HG03439 (cell line): Measurements from ENCODE around the gene NDUFA13.

Source experiments
- ATAC-seq: cut with Tn5 transposase; IDR thresholded peaks from one replicate; pipeline ENCODE4 v1.9.1; 2021; ENCODE audit warnings: mild to moderate bottlenecking, moderate library complexity; ENCODE audit not compliant: unreplicated experiment

The NDUFA13 gene

GRCh38 chr19:19544954-19545591 lies 29.0 kb downstream of the NDUFA13 start:
- ATAC-seq: no peak

DNA sequence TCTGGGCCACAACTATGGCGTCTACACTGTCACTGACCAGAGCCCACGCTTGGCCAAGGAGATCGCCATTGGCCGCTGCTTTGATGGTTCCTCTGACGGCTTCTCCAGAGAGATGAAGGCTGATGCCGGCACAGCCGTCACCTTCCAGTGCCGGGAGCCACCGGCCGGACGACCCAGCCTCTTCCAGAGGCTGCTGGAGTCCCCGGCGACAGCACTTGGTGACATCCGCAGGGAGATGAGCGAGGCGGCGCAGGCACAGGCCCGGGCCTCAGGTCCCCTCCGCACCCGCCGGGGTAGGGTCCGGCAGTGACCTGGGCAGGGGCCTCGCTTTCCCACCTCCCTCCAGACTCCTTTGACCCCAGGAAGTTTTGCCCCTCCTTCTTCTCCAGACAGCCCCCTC lies 29.7 kb downstream of the NDUFA13 start:
- no peak for ATAC-seq

DNA sequence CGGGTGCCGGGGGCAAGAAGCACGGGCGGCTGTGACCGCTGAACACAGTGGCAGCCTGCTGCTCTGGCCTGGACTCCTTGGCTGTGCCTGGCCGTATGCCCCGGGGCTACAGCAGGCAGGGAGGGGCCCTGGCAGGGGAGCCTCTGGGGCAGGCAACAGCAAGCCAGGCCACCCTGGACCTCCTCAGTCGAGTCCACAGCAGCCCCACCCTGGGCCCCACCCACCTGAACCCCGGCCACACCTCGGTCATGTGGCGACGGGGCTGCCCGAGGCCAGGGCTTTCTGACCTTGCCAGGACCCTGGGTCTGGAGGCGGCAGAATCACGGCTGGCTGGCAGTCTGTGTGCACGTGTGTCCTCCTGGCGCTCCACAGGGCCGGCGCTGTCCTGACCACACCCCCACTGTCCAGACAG lies 30.7 kb downstream of the NDUFA13 start:
- no peak for ATAC-seq

- no peak for ATAC-seq
Observed at GRCh38 chr19:19547674-19548336, 31.8 kb downstream of the NDUFA13 start.

DNA sequence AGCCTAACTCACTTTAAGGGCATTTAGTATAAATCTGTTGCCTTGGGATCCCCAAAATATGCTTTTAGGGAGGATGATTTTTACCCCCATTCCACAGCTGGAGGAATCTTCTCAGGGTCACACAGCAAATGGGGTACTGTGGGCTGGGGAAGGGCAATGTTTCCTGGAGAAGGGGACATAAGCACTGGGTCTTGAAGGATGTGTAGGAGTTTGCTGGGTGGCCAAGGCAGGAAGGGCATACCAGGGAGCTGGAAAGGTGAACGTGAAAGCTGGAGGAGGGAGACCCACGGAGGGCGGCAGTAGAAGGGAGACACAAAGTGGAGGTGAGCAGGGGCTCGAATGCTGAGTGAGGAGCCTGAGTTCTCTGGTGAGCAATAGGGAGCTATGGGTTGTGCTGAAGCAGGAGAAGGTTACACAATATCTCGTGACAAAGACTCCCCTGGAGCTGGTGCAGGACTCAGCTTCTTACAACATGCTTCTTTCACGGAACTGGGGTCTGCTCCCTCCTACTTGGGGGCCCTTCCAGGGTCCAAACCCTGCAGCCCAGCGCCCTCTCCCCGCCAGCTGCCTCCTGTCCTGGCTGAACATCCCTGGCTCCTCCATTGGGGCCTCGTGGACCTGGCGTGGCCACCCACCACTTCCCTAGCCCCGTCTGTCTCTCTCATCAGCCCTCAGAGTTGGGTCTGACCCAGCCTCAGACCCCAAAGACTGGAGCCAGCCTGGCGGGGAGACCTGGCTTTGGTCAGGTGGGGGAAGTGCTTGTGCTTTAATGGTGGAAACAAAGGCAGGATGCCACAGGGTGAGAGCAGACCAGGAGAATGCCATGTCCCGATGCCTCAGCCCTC lies 33.1 kb downstream of the NDUFA13 start:
- no peak for ATAC-seq

DNA sequence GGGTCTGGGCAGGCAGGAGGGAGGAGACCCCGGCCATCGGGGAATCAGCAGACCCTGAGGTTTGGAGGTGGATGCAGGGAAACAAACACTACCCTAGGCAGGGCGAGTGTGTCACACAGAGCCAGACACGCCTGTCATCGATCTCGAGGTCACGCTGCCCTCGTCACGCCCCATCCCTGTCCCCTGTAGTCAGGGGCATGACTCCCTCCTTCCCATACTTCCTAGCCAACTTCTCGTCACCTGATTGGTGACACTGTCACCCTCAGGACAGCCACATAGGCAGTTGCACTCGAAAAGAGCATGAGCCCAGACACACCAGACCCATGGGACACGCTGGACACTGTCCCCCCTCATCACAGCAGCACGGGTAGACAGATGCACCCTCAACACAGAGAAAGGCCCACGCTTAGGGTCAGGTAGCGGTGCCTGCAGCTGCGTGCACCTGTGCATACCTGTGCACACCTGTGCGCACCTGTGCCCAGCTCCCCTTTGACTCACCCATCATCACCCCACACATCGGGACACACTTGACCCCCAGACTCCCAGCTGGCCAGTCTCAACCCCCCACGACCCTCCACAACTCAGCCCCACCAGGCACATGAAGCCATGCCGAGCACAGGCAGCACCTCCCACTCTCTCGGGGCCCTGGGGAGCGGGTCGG lies 33.9 kb downstream of the NDUFA13 start:
- no peak for ATAC-seq

GRCh38 chr19:19550485-19550929 lies 34.5 kb downstream of the NDUFA13 start:
- ATAC-seq: no peak

DNA sequence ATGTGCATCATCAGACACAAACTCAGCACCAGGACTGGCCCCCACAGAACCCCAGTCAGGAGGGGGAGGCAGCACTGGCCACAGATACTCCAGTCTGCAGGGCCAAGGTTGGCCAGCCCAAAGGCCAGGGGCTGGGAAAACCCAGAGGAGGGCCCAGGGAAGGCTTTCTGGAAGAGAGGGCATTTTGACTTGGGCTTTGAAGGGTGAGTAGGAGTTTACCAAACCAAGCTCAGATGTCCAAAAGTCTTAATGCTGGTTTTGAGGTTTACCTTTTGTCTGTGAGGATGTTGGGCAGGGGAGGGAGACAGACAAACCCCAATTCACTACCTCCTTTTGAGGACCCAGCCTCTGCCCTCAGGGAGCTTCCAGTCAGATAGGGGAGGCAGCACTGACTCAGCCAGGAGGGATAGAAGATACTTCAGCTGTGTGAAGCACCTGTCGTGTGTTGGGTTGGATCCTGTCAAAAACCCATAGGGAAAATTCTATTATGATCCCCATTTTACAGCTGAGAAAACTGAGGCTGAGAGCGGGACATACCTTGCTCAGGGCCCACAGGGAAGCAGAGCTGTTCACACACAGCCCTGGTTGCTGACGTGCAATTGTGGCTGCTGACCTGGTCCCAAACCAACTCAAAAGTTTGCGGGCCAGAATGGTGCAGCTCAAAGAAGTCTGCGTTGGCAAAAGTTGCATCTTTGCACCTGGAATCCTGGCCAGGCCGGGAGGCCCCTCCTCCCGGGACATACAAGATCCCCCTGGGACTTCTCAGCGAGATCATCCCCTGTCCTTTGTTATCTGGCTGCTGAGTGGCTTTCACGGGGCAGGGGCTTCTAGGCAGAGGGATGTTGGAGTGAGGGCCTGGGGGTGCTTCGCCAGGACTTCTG lies 35.2 kb downstream of the NDUFA13 start:
- ATAC-seq: no peak

- ATAC-seq: no peak
Observed at GRCh38 chr19:19551853-19552192, 35.8 kb downstream of the NDUFA13 start.

DNA sequence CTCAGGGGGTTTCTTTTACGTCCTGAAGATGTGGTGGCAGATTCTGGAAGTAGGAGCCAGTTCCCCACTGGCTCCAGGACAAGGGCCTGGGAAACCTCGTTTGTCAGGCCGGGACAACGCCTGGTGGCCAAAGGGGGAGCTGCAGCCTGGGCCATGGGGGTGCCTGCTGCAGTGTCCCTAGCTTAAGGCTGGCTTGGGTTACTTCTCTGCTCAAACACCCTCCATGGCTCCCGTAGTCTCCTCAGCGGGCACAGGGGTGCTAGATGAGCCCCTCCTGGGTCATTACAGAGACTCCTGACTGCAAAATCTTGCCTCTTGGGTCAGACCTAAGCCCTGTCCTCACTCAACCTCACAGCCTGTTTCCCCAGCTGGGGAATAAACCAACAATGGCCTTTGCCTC lies 36.8 kb downstream of the NDUFA13 start:
- ATAC-seq: no peak

- no peak for ATAC-seq
Observed at GRCh38 chr19:19553670-19554069, 37.6 kb downstream of the NDUFA13 start.

- no peak for ATAC-seq
Observed at GRCh38 chr19:19554074-19555023, 38.3 kb downstream of the NDUFA13 start.

DNA sequence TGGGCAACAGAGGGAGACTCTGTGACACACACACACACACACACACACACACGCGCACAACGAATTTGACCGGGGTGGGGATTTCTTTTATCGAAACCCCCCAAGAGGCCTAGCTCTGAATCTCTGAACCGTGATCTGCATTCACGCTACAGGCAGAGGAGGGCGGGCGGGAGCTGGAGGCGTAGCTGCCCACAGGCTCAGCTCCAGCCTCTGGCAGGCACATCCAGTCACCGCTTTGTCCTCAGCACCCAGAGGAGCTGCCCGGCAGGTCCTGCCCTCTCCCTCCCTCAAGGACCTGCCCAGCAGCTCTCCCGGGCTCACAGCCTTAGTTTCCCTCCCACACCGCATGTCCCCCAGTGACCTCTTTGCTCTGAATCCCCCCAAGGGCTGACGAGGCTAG lies 42.0 kb downstream of the NDUFA13 start:
- ATAC-seq: no peak

DNA sequence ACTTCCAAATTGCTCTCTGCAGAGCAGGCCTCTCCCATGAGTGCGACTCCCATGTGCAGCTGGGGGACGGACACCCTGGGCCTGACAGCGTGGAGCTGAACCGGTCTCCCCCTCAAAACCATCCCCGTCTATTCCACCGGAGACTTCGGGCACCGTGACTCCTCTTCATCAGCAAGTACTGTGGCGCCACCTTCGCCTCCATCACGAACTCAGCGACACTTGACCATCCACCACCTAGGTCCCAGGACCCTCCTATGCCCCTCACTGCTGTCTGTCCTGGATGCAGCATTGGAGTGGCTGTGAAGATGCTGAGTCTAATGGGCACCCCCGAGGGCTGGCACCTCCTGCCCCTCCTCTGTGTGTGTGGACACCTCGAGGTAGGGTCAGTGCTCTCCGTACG lies 42.6 kb downstream of the NDUFA13 start:
- ATAC-seq: no peak

GRCh38 chr19:19559931-19560330 lies 43.9 kb downstream of the NDUFA13 start:
- no peak for ATAC-seq

DNA sequence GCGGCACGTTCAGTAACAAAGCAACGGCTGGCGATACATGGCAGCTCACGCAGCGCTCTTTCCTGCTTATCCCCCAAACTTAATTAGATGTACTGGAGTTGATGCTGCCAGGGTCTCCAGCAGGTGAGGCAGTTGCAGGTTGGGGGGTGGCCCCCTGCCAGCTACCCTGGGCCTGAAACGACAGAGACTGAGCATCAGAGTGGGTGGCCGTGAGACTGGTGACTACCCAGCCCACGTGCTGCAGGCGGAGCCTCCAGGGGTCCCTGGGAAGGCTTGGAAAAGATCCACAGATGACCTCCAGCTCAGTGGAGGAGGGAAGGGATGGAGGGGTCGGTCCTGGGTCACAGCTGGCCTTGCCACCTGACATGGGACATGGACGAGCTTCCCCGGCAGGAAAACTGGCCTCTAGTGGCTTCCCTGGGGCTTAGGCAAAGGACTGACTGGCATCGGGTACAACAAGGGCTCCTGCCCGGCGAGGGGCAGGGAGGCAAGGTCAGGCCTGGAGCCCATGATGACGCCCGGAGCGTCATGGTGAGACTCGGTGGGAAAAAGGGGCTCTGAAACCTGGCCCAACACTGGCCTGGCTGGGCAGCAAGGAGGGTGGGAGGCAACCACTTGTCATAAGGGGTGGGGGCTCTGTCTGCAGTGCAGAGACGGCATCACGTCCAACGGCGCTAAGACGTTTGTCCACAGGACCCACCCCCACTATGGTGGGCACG lies 46.1 kb downstream of the NDUFA13 start:
- no peak for ATAC-seq

DNA sequence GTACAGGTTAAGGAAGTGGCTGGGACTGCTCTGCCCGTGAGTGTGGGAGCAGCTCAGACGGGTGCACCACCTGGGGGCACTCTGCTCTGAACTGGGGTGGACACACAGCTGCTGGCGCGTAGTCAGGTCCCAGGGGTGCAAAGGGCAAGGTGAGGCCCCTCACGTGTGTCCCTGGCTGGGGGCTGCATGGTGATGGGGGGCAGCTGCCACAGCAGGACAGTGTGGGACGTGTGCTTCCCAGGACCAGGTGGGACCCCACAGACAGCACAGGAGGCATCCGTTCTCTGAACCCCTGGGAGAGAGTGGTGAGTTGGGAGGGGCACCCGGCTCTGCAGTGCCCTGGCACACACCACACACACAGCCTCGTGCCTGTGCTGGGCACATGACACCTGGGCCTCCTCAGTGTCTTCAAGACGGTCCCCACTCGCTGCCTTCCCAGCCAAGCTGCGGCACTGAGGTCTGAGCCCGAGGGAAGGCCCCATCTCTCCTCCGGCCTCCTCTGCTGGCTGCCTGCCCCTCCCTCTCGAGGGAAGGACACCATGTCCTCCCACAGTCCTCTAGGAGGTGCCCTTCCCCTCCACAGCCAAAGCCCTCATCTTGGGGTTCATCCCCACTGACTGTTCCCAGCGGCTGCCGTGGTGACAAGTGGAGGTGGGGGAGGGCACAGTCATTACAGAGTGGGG lies 46.8 kb downstream of the NDUFA13 start:
- ATAC-seq: no peak

GRCh38 chr19:19563348-19563848 lies 47.4 kb downstream of the NDUFA13 start:
- ATAC-seq: no peak
